Chondrocyte (in vitro differentiated cells): ENCODE data around the gene TRMT1. TPM values are rescaled to one million over a fixed set of nuclear protein-coding genes. Genes with fewer than 3 reads are reported as not detected.

Source experiments
- DNase-seq: peaks from one replicate; pipeline ENCODE4 v3.0.0; 2021; ENCODE audit warnings: mixed read lengths, low spot score
- H3K27ac Mint-ChIP-seq: one replicate; pipeline ENCODE4 v1.8.0; 2021; ENCODE audit warnings: mild to moderate bottlenecking, moderate library complexity, mixed read lengths; ENCODE audit not compliant: unreplicated experiment
- H3K27me3 Mint-ChIP-seq: 2 replicates; pipeline ENCODE4 v1.8.0; 2021; ENCODE audit warnings: low read depth, mixed read lengths
- H3K36me3 Mint-ChIP-seq: 2 replicates; pipeline ENCODE4 v1.8.0; 2021; ENCODE audit warnings: low read depth, mixed read lengths
- H3K4me1 Mint-ChIP-seq: 2 replicates; pipeline ENCODE4 v1.8.0; 2021; ENCODE audit warnings: low read depth, mild to moderate bottlenecking, mixed read lengths
- H3K4me3 Mint-ChIP-seq: one replicate; pipeline ENCODE4 v1.8.0; 2021; ENCODE audit warnings: mild to moderate bottlenecking, moderate library complexity, mixed read lengths; ENCODE audit not compliant: unreplicated experiment
- H3K9me3 Mint-ChIP-seq: 2 replicates; pipeline ENCODE4 v1.8.0; 2021; ENCODE audit warnings: low read depth, mixed read lengths
- CTCF ChIP-seq: fragments of 200-600 bp; sonication (generic); IDR thresholded peaks from 2 replicates; pipeline ENCODE4 v1.5.0; 2021; ENCODE audit warnings: antibody characterized with exemption, mild to moderate bottlenecking, moderate library complexity
- total RNA-seq: library from RNA; stranded (reverse); gene quantifications from 3 replicates; pipeline ENCODE4 v1.2.1, GENCODE V29; 2021

Gene TRMT1
- total RNA-seq, 1 donor from 2014 or later, result 25.4 TPM

GRCh38 chr19:13102666-13103580, 13.6 kb downstream of the TRMT1 start, which contains the start of gene LYL1:
Gene LYL1, minus strand, starts transcription at chr19:13102858. Its CDS starts 1,687 bp downstream, at chr19:13101171.
- peaks cover 4% of the 10 kb centered on the region for H3K36me3 Mint-ChIP-seq
- H3K27ac Mint-ChIP-seq, result no peak within 1 kb of the TSS

GRCh38 chr19:13102416-13102665, 14.2 kb downstream of the TRMT1 start:
- DNase-seq, result no peak
- no peak for TF ChIP-seq CTCF
- H3K4me3 Mint-ChIP-seq, result no peak overlapping the region
- peaks cover 1% of the 10 kb centered on the region for H3K36me3 Mint-ChIP-seq
- H3K4me1 Mint-ChIP-seq, result peaks cover 8% of the 10 kb centered on the region
- H3K27ac Mint-ChIP-seq, result no peak overlapping the region
- H3K27me3 Mint-ChIP-seq, result peaks cover 5% of the 10 kb centered on the region
- H3K9me3 Mint-ChIP-seq, result no peaks in the 10 kb centered on the region

More at GRCh38 chr19:13102666-13103580, 13.6 kb downstream of the TRMT1 start, which contains the start of gene LYL1:
- H3K27me3 Mint-ChIP-seq, result peaks cover 5% of the 10 kb centered on the region
- H3K9me3 Mint-ChIP-seq, result no peaks in the 10 kb centered on the region
- no peak within 1 kb of the TSS for H3K4me3 Mint-ChIP-seq
- H3K4me1 Mint-ChIP-seq, result peaks cover 8% of the 10 kb centered on the region
- DNase-seq, result no peak
- peak; percentile 7 for TF ChIP-seq CTCF

GRCh38 chr19:13101590-13102415, 14.7 kb downstream of the TRMT1 start:
- no peak for DNase-seq
- no peak overlapping the region for H3K4me3 Mint-ChIP-seq
- peaks cover 11% of the 10 kb centered on the region for H3K4me1 Mint-ChIP-seq
- no peak overlapping the region for H3K27ac Mint-ChIP-seq
- H3K27me3 Mint-ChIP-seq, result peaks cover 8% of the 10 kb centered on the region
- no peaks in the 10 kb centered on the region for H3K9me3 Mint-ChIP-seq
- TF ChIP-seq CTCF, result no peak
- H3K36me3 Mint-ChIP-seq, result peaks cover 3% of the 10 kb centered on the region

GRCh38 chr19:13100841-13101589, 15.5 kb downstream of the TRMT1 start:
- Mint-ChIP-seq H3K4me1 (peaks cover 14% of the 10 kb centered on the region), H3K9me3 (no peaks in the 10 kb centered on the region), H3K36me3 (peaks cover 5% of the 10 kb centered on the region), H3K27me3 (peaks cover 10% of the 10 kb centered on the region), H3K4me3 (no peak overlapping the region), H3K27ac (no peak overlapping the region)
- peak; percentile 87 for DNase-seq
- peak; percentile 59 for TF ChIP-seq CTCF
